HG02870 (cell line): Measurements from ENCODE around the gene ALPL.

Source experiments
- ATAC-seq: cut with Tn5 transposase; IDR thresholded peaks from one replicate; pipeline ENCODE4 v1.9.1; 2021; ENCODE audit warnings: mild to moderate bottlenecking, moderate library complexity; ENCODE audit not compliant: unreplicated experiment

Gene ALPL

GRCh38 chr1:21596174-21596573 lies 87.0 kb downstream of the ALPL start:
- no peak for ATAC-seq

GRCh38 chr1:21596628-21597027 lies 87.4 kb downstream of the ALPL start:
- no peak for ATAC-seq

- no peak for ATAC-seq
Observed at GRCh38 chr1:21597753-21598152, 88.5 kb downstream of the ALPL start.

GRCh38 chr1:21598417-21598816 lies 89.2 kb downstream of the ALPL start:
- ATAC-seq: no peak

GRCh38 chr1:21598904-21599303 lies 89.7 kb downstream of the ALPL start:
- no peak for ATAC-seq

- ATAC-seq: no peak
Observed at GRCh38 chr1:21599402-21599801, 90.2 kb downstream of the ALPL start.

GRCh38 chr1:21601278-21602048 lies 92.2 kb downstream of the ALPL start:
- no peak for ATAC-seq

GRCh38 chr1:21603177-21604138 lies 94.2 kb downstream of the ALPL start:
- no peak for ATAC-seq

GRCh38 chr1:21604208-21604957 lies 95.2 kb downstream of the ALPL start:
- no peak for ATAC-seq

- no peak for ATAC-seq
Observed at GRCh38 chr1:21605012-21605715, 95.9 kb downstream of the ALPL start.

GRCh38 chr1:21605964-21606705 lies 96.9 kb downstream of the ALPL start:
- no peak for ATAC-seq

GRCh38 chr1:21607549-21608529 lies 98.6 kb downstream of the ALPL start:
- ATAC-seq: peak; percentile 77

GRCh38 chr1:21608798-21609197 lies 99.6 kb downstream of the ALPL start:
- ATAC-seq: no peak

- ATAC-seq: no peak
Observed at GRCh38 chr1:21610027-21610426, 100.8 kb downstream of the ALPL start.

GRCh38 chr1:21610989-21611785 lies 102.0 kb downstream of the ALPL start:
- no peak for ATAC-seq

GRCh38 chr1:21612057-21612456 lies 102.8 kb downstream of the ALPL start:
- ATAC-seq: no peak

GRCh38 chr1:21613072-21613867 lies 104.0 kb downstream of the ALPL start:
- ATAC-seq: no peak
